HepG2 (cell line): ENCODE results near the gene C19orf18. TPM values are rescaled to one million over a fixed set of nuclear protein-coding genes. Genes with fewer than 3 reads are reported as not detected.

Source experiments
- BHLHE40 ChIP-seq: IDR thresholded peaks from 2 replicates; pipeline ENCODE4 v1.6.1; 2011; ENCODE audit warnings: low read length, improper control_type of control experiment
- ONECUT2 ChIP-seq: sonication (generic); formaldehyde crosslinking; IDR thresholded peaks from 2 replicates; pipeline ENCODE4 v1.4.0; 2020; ENCODE audit warnings: missing genetic modification reagents
- SIN3B ChIP-seq: fragments of 150-350 bp; IDR thresholded peaks from 2 replicates; pipeline ENCODE4 v1.6.1; 2014; ENCODE audit warnings: low read length
- ZFP90 ChIP-seq: sonication (generic); formaldehyde crosslinking; IDR thresholded peaks from 2 replicates; pipeline ENCODE4 v1.8.0; 2022; ENCODE audit warnings: missing genetic modification reagents, mild to moderate bottlenecking, inconsistent platforms, borderline replicate concordance
- ZHX2 ChIP-seq, 2 experiments: sonication (generic) in 1 of 2; formaldehyde crosslinking in 1 of 2; IDR thresholded peaks; 2 replicates each; pipeline versions ENCODE4 v1.6.1 to v1.9.0; 2014 to 2022; ENCODE audit warnings: antibody characterized with exemption in 1 of 2, borderline replicate concordance in 1 of 2, inconsistent platforms in 1 of 2, low read depth in 1 of 2, missing genetic modification reagents in 1 of 2
- ZMYM2 ChIP-seq: sonication (generic); formaldehyde crosslinking; IDR thresholded peaks from 2 replicates; pipeline ENCODE4 v1.8.0; 2022; ENCODE audit warnings: mild to moderate bottlenecking, missing genetic modification reagents
- ZNF615 ChIP-seq: sonication (generic); formaldehyde crosslinking; IDR thresholded peaks from 2 replicates; pipeline ENCODE4 v1.5.0; 2020; ENCODE audit warnings: mild to moderate bottlenecking, missing genetic modification reagents, borderline replicate concordance
- polyA plus RNA-seq, 8 experiments: library from polyadenylated mRNA; depleted of rRNA in 3 of 8; stranded (reverse) in 7 of 8; unstranded in 1 of 8; fragments of >200 nt; fragmentation: Illumina TruSeq in 4 of 8; extraction: Trizol in 4 of 8; gene quantifications; 2 replicates each; pipeline versions ENCODE4 v1.2.1 to v1.2.3, GENCODE V29; 2011 to 2016; ENCODE audit warnings: low read depth in 4 of 8, missing spikeins in 1 of 8, mixed read lengths in 1 of 8; ENCODE audit not compliant: insufficient read depth in 1 of 8
- total RNA-seq, 5 experiments: library from RNA; depleted of rRNA; stranded (reverse); fragments of >200 nt; fragmentation: Illumina TruSeq; extraction: Trizol; gene quantifications; 2 replicates each; pipeline ENCODE4 v1.2.3, GENCODE V29; 2016; ENCODE audit warnings: low read depth in 1 of 5
- TF ChIP-seq, protein P1 (sequence below): sonication (generic); formaldehyde crosslinking; IDR thresholded peaks from 2 replicates; pipeline ENCODE4 v1.4.0; 2020; ENCODE audit warnings: missing genetic modification reagents, borderline replicate concordance
- TF ChIP-seq, protein P2 (sequence below): sonication (generic); formaldehyde crosslinking; IDR thresholded peaks from 2 replicates; pipeline ENCODE4 v1.8.0; 2023; ENCODE audit warnings: mild to moderate bottlenecking, missing genetic modification reagents
- TF ChIP-seq, protein P3 (sequence below): sonication (generic); formaldehyde crosslinking; IDR thresholded peaks from 2 replicates; pipeline ENCODE4 v1.4.0; 2020; ENCODE audit warnings: mild to moderate bottlenecking, missing genetic modification reagents

The C19orf18 gene
- total and polyA plus RNA-seq, 2 of the 13 experiments (the other 11 are each of a cell fraction or from before 2014, with no cell fraction given), result 0.38 to 0.55 TPM

GRCh38 chr19:57947419-57948134, 26.8 kb downstream of the C19orf18 start, which contains the start of gene ZNF256 (continued):
- TF ChIP-seq ZHX2 (IDR thresholded peaks at IDR 0.05; ENCODE audit: low read depth) (no peak), ZHX2 (CRISPR knock-in tag; IDR thresholded peaks at IDR 0.05; ENCODE audit: borderline replicate concordance) (no peak), ZNF615 (CRISPR knock-in tag) (no peak), ONECUT2 (CRISPR knock-in tag) (no peak), ZMYM2 (CRISPR knock-in tag) (peak; percentile 59; the same call in 1 of the 2 replicates), ZFP90 (CRISPR knock-in tag) (peak; percentile 68; the same call in 1 of the 2 replicates), BHLHE40 (peak; percentile 63), SIN3B (peak; percentile 74)
- TF ChIP-seq, protein P1, sequence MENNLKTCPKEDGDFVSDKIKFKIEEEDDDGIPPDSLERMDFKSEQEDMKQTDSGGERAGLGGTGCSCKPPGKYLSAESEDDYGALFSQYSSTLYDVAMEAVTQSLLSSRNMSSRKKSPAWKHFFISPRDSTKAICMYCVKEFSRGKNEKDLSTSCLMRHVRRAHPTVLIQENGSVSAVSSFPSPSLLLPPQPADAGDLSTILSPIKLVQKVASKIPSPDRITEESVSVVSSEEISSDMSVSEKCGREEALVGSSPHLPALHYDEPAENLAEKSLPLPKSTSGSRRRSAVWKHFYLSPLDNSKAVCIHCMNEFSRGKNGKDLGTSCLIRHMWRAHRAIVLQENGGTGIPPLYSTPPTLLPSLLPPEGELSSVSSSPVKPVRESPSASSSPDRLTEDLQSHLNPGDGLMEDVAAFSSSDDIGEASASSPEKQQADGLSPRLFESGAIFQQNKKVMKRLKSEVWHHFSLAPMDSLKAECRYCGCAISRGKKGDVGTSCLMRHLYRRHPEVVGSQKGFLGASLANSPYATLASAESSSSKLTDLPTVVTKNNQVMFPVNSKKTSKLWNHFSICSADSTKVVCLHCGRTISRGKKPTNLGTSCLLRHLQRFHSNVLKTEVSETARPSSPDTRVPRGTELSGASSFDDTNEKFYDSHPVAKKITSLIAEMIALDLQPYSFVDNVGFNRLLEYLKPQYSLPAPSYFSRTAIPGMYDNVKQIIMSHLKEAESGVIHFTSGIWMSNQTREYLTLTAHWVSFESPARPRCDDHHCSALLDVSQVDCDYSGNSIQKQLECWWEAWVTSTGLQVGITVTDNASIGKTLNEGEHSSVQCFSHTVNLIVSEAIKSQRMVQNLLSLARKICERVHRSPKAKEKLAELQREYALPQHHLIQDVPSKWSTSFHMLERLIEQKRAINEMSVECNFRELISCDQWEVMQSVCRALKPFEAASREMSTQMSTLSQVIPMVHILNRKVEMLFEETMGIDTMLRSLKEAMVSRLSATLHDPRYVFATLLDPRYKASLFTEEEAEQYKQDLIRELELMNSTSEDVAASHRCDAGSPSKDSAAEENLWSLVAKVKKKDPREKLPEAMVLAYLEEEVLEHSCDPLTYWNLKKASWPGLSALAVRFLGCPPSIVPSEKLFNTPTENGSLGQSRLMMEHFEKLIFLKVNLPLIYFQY (CRISPR knock-in tag), result 0 out of 2 replicates have a peak, but pooled peaks have one; percentile 27
- TF ChIP-seq, protein P2, sequence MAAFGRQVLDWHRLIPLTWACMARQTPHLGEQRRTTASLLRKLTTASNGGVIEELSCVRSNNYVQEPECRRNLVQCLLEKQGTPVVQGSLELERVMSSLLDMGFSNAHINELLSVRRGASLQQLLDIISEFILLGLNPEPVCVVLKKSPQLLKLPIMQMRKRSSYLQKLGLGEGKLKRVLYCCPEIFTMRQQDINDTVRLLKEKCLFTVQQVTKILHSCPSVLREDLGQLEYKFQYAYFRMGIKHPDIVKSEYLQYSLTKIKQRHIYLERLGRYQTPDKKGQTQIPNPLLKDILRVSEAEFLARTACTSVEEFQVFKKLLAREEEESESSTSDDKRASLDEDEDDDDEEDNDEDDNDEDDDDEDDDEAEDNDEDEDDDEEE (CRISPR knock-in tag), result no peak
- TF ChIP-seq, protein P3, sequence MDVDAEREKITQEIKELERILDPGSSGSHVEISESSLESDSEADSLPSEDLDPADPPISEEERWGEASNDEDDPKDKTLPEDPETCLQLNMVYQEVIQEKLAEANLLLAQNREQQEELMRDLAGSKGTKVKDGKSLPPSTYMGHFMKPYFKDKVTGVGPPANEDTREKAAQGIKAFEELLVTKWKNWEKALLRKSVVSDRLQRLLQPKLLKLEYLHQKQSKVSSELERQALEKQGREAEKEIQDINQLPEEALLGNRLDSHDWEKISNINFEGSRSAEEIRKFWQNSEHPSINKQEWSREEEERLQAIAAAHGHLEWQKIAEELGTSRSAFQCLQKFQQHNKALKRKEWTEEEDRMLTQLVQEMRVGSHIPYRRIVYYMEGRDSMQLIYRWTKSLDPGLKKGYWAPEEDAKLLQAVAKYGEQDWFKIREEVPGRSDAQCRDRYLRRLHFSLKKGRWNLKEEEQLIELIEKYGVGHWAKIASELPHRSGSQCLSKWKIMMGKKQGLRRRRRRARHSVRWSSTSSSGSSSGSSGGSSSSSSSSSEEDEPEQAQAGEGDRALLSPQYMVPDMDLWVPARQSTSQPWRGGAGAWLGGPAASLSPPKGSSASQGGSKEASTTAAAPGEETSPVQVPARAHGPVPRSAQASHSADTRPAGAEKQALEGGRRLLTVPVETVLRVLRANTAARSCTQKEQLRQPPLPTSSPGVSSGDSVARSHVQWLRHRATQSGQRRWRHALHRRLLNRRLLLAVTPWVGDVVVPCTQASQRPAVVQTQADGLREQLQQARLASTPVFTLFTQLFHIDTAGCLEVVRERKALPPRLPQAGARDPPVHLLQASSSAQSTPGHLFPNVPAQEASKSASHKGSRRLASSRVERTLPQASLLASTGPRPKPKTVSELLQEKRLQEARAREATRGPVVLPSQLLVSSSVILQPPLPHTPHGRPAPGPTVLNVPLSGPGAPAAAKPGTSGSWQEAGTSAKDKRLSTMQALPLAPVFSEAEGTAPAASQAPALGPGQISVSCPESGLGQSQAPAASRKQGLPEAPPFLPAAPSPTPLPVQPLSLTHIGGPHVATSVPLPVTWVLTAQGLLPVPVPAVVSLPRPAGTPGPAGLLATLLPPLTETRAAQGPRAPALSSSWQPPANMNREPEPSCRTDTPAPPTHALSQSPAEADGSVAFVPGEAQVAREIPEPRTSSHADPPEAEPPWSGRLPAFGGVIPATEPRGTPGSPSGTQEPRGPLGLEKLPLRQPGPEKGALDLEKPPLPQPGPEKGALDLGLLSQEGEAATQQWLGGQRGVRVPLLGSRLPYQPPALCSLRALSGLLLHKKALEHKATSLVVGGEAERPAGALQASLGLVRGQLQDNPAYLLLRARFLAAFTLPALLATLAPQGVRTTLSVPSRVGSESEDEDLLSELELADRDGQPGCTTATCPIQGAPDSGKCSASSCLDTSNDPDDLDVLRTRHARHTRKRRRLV, result no peak
